Astrocyte (in vitro differentiated cells and primary cell): Measurements from ENCODE around the gene IL20. TPM values are rescaled to one million over a fixed set of nuclear protein-coding genes. Genes with fewer than 3 reads are reported as not detected.

Source experiments
- DNase-seq: peaks from one replicate; pipeline ENCODE4 v3.0.0-alpha.2; 2010; ENCODE audit warnings: low read depth
- FAIRE-seq: peaks from 2 replicates; lab custom pipeline; 2011; peaks lifted over from hg19 to GRCh38; lab: Jason Lieb, UNC
- H2AFZ ChIP-seq: 2 replicates; pipeline ENCODE4 v1.6.0; 2012; ENCODE audit warnings: low read depth, low read length, inconsistent platforms
- H3K27ac ChIP-seq: 2 replicates; pipeline ENCODE4 v1.5.1; 2011; ENCODE audit warnings: low read depth, low read length, inconsistent platforms
- H3K27me3 ChIP-seq: 2 replicates; pipeline ENCODE4 v1.6.0; 2011; ENCODE audit warnings: low read length, inconsistent platforms; ENCODE audit not compliant: insufficient read depth
- H3K36me3 ChIP-seq: 2 replicates; pipeline ENCODE4 v1.5.1; 2011; ENCODE audit warnings: low read length, inconsistent platforms; ENCODE audit not compliant: insufficient read depth
- H3K4me1 ChIP-seq: 2 replicates; pipeline ENCODE4 v1.5.1; 2011; ENCODE audit warnings: low read length, inconsistent platforms; ENCODE audit not compliant: insufficient read depth
- H3K4me2 ChIP-seq: 2 replicates; pipeline ENCODE4 v1.6.0; 2012; ENCODE audit warnings: low read length, inconsistent platforms
- H3K4me3 ChIP-seq: 2 replicates; pipeline ENCODE4 v1.5.1; 2011; ENCODE audit warnings: low read depth, mild to moderate bottlenecking, low read length, inconsistent platforms; ENCODE audit not compliant: insufficient read depth
- H3K79me2 ChIP-seq: 2 replicates; pipeline ENCODE4 v1.6.0; 2012; ENCODE audit warnings: mild to moderate bottlenecking, low read length, inconsistent platforms; ENCODE audit not compliant: insufficient read depth
- H3K9ac ChIP-seq: 2 replicates; pipeline ENCODE4 v1.6.0; 2012; ENCODE audit warnings: mild to moderate bottlenecking, low read length, inconsistent platforms
- H3K9me3 ChIP-seq: 2 replicates; pipeline ENCODE4 v1.5.1; 2012; ENCODE audit warnings: low read depth, mild to moderate bottlenecking, low read length, inconsistent platforms; ENCODE audit not compliant: insufficient read depth
- H4K20me1 ChIP-seq: 2 replicates; pipeline ENCODE4 v1.6.0; 2012; ENCODE audit warnings: low read length, inconsistent platforms; ENCODE audit not compliant: insufficient read depth
- H3K27ac Mint-ChIP-seq: one replicate; pipeline ENCODE4 v1.8.0; 2021; ENCODE audit warnings: mild to moderate bottlenecking, mixed read lengths; ENCODE audit not compliant: unreplicated experiment
- H3K27me3 Mint-ChIP-seq: one replicate; pipeline ENCODE4 v1.8.0; 2021; ENCODE audit warnings: low read depth, mixed read lengths; ENCODE audit not compliant: unreplicated experiment
- H3K36me3 Mint-ChIP-seq: one replicate; pipeline ENCODE4 v1.8.0; 2021; ENCODE audit warnings: low read depth, mixed read lengths; ENCODE audit not compliant: unreplicated experiment
- H3K4me1 Mint-ChIP-seq: one replicate; pipeline ENCODE4 v1.8.0; 2021; ENCODE audit warnings: low read depth, mixed read lengths; ENCODE audit not compliant: unreplicated experiment
- H3K4me3 Mint-ChIP-seq: one replicate; pipeline ENCODE4 v1.8.0; 2021; ENCODE audit warnings: mild to moderate bottlenecking, moderate library complexity, mixed read lengths; ENCODE audit not compliant: unreplicated experiment
- H3K9me3 Mint-ChIP-seq: one replicate; pipeline ENCODE4 v1.8.0; 2021; ENCODE audit warnings: mild to moderate bottlenecking, mixed read lengths; ENCODE audit not compliant: unreplicated experiment
- EZH2 ChIP-seq: IDR thresholded peaks from 2 replicates; pipeline ENCODE4 v1.6.1; 2012; ENCODE audit warnings: mild to moderate bottlenecking, low read length, inconsistent platforms; ENCODE audit not compliant: insufficient read depth
- total RNA-seq: library from RNA; stranded (reverse); gene quantifications from 2 replicates; pipeline ENCODE4 v1.2.1, GENCODE V29; 2021
- TF ChIP-seq, protein P1 (sequence below): IDR thresholded peaks from 2 replicates; pipeline ENCODE4 v1.5.1; 2011; ENCODE audit warnings: low read depth, mild to moderate bottlenecking, inconsistent platforms, low read length, moderate library complexity; ENCODE audit not compliant: insufficient read depth

Gene IL20
- total RNA-seq, 1 donor from 2014 or later = not detected

DNA sequence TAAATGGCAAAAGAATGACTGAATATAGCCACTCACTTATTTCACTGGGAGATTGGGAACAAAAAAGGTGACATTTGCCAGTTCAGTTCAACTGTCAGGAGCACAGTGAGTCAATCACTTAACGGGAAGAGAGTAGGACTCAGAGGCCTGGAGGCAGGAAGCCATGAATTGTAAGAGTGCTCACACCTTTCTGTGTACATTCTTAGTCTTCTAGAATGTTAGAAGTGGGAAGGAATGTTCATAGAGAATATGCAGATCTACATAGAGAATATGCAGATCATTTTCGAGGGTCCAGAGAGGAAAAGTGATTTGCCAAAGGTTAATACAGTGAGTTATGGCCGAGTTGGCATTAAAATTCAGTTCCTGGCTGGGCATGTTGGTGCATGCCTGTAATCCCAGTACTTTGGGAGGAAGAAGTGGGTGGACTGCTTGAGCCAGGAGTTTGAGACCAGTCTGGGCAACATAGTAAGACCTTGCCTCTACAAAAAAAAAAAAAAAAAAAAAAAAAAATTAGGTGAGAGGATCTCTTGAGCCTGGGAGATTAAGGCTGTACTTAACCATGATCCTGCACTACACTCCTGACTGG is 8.3 kb downstream of the IL20 start:
- H3K4me1 ChIP-seq = no peaks in the 10 kb centered on the region
- FAIRE-seq (no peak), DNase-seq (no peak)
- no peaks in the 10 kb centered on the region for H3K79me2 ChIP-seq
- H2AFZ ChIP-seq = no peak overlapping the region
- H4K20me1 ChIP-seq = no peaks in the 10 kb centered on the region
- Mint-ChIP-seq H3K9me3 (peaks cover 7% of the 10 kb centered on the region), H3K27me3 (peaks cover 4% of the 10 kb centered on the region), H3K27ac (no peak overlapping the region), H3K4me3 (no peak overlapping the region), H3K4me1 (peaks cover 6% of the 10 kb centered on the region), H3K36me3 (no peaks in the 10 kb centered on the region)
- H3K4me3 ChIP-seq = no peak overlapping the region
- no peaks in the 10 kb centered on the region for H3K36me3 ChIP-seq
- no peak overlapping the region for H3K9ac ChIP-seq
- H3K9me3 ChIP-seq = no peaks in the 10 kb centered on the region
- H3K27ac ChIP-seq = no peak overlapping the region
- H3K4me2 ChIP-seq = no peak overlapping the region
- TF ChIP-seq, protein P1, sequence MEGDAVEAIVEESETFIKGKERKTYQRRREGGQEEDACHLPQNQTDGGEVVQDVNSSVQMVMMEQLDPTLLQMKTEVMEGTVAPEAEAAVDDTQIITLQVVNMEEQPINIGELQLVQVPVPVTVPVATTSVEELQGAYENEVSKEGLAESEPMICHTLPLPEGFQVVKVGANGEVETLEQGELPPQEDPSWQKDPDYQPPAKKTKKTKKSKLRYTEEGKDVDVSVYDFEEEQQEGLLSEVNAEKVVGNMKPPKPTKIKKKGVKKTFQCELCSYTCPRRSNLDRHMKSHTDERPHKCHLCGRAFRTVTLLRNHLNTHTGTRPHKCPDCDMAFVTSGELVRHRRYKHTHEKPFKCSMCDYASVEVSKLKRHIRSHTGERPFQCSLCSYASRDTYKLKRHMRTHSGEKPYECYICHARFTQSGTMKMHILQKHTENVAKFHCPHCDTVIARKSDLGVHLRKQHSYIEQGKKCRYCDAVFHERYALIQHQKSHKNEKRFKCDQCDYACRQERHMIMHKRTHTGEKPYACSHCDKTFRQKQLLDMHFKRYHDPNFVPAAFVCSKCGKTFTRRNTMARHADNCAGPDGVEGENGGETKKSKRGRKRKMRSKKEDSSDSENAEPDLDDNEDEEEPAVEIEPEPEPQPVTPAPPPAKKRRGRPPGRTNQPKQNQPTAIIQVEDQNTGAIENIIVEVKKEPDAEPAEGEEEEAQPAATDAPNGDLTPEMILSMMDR = no peak
- no peak for TF ChIP-seq EZH2
- H3K27me3 ChIP-seq = peaks cover 7% of the 10 kb centered on the region

DNA sequence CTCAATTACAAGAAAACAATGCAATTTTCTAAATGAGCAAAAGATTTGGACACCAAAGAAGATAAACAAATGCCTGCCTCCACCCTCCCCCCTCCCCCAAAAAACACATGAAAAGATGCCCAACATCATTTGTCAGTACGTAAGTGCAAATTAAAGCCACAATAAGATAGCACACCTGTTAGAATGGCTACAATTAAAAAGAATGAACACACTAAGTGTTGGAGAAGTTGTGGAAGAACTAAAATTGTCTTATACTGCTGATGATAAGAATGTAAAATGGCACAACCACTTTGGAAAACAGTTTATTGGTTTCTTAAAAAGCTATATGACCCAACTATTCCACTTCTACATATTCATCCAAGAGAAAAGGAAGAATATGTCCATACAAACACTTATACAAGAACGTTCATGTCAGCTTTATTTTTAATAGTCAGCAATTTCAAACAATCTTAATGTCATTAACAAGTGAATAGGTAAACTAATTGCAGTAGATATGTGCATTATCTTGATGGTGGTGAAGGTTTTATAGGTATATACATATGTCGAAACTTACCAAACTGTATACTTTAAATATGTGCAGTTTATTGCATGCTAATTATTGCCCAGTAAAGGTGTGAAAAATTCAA is 10.4 kb downstream of the IL20 start:
- H3K9ac ChIP-seq = no peak overlapping the region
- H3K4me3 ChIP-seq = no peak overlapping the region
- Mint-ChIP-seq H3K4me1 (no peaks in the 10 kb centered on the region), H3K27ac (no peak overlapping the region), H3K4me3 (no peak overlapping the region), H3K27me3 (no peaks in the 10 kb centered on the region), H3K9me3 (peaks cover 7% of the 10 kb centered on the region), H3K36me3 (no peaks in the 10 kb centered on the region)
- H3K4me2 ChIP-seq = no peak overlapping the region
- no peak for TF ChIP-seq EZH2
- TF ChIP-seq, protein P1 = no peak
- H3K4me1 ChIP-seq = no peaks in the 10 kb centered on the region
- no peaks in the 10 kb centered on the region for H3K27me3 ChIP-seq
- no peak overlapping the region for H2AFZ ChIP-seq
- FAIRE-seq = no peak
- no peaks in the 10 kb centered on the region for H3K36me3 ChIP-seq
- no peaks in the 10 kb centered on the region for H3K79me2 ChIP-seq
- H3K9me3 ChIP-seq = no peaks in the 10 kb centered on the region
- no peak overlapping the region for H3K27ac ChIP-seq
- no peak for DNase-seq
- H4K20me1 ChIP-seq = no peaks in the 10 kb centered on the region

DNA sequence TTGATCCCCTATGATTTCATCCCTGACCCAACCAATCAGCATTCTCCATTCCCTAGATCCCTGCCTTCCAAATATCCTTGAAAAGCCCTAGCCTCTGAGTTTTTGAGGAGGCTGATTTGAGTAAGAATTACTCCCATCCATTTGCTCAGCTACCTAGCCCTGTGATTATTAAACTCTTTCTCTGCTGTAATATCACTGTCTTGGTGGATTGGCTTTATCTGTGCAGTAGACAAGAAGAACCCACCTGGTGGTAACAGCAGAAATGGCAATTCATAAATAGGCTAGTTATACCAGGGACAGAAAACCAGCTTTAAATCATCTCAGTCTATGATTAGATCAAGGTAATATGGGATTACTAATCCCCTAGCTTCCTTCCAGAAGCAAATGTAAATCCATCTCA is 13.0 kb downstream of the IL20 start:
- Mint-ChIP-seq H3K4me1 (no peaks in the 10 kb centered on the region), H3K27me3 (peaks cover 8% of the 10 kb centered on the region), H3K27ac (no peak overlapping the region), H3K9me3 (peaks cover 7% of the 10 kb centered on the region), H3K36me3 (no peaks in the 10 kb centered on the region), H3K4me3 (no peak overlapping the region)
- FAIRE-seq = no peak
- Histone ChIP-seq H3K9me3 (no peaks in the 10 kb centered on the region), H3K4me3 (no peak overlapping the region), H3K27me3 (no peaks in the 10 kb centered on the region), H2AFZ (no peak overlapping the region), H3K4me2 (no peak overlapping the region), H4K20me1 (no peaks in the 10 kb centered on the region), H3K79me2 (no peaks in the 10 kb centered on the region), H3K9ac (no peak overlapping the region), H3K27ac (no peak overlapping the region), H3K4me1 (no peaks in the 10 kb centered on the region), H3K36me3 (no peaks in the 10 kb centered on the region)
- no peak for DNase-seq
- TF ChIP-seq EZH2 = no peak
